ENCODE results near the gene TTLL6. TPM values are rescaled to one million over a fixed set of nuclear protein-coding genes. Genes with fewer than 3 reads are reported as not detected.

Gene TTLL6
- total RNA-seq, 1 donor from 2014 or later, result 17.4 TPM

DNA sequence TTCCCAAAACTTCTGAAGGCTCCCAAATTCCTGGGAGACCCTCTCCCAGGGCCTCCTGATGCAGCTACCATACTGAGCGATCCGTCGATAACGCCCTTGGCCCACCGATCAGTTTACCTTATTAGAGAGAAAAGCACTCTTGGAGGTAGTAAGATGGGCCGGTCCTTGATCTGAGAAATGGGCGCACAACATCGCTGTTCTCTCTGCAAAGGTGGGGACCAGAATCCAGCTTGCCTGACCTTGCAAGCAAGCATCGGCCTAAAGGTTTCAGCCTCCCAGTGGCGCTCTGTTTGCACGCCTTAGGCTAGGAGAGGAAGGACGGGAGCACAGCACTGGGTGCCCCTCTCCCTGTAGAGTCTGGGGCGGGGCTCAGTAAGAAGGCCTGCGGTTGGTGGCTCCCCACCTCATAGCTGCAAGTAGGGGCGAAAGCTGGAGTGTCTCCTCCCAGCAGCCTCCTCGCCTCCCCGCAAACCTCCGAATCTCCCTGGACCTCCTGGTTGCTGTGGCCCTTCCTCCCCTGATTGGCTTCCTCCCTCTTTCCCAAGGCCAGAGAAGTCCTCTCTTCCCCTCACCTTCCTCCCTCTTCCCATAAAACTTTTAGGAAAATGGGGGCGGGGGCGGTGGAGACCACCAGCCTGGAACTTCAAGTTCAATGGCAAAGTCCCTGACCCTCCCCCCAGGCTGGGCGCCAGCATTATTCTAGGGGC, 94.7 kb downstream of the TTLL6 start, which contains the start of gene PRAC1:
Gene PRAC1 (minus strand): TSS at position 318 of the 707 bp plus-strand sequence. CDS start 126 bp downstream, at position 192.
- Mint-ChIP-seq H3K9me3 (peaks cover 6% of the 10 kb centered on the region), H3K27me3 (ENCODE audit: insufficient read depth, low read depth) (peaks cover 99% of the 10 kb centered on the region), H3K4me3 (no peak within 1 kb of the TSS), H3K27ac (no peak within 1 kb of the TSS), H3K4me1 (peaks cover 14% of the 10 kb centered on the region), H3K36me3 (no peaks in the 10 kb centered on the region)
- Histone ChIP-seq H3K36me3 (no peaks in the 10 kb centered on the region), H3K9me3 (ENCODE audit: low read depth) (no peaks in the 10 kb centered on the region), H3F3A (ENCODE audit: low read depth) (peaks cover 21% of the 10 kb centered on the region), H2AFZ (replicated peaks) (no peak within 1 kb of the TSS), H3K9ac (no peak within 1 kb of the TSS), H3K4me1 (no peaks in the 10 kb centered on the region), H3K4me3 (no peak within 1 kb of the TSS), H3K4me2 (peak within 1 kb of the TSS; percentile 33), H3K27me3 (peaks cover 100% of the 10 kb centered on the region), H3K79me2 (ENCODE audit: low read depth) (no peaks in the 10 kb centered on the region), H4K20me1 (ENCODE audit: low read depth) (peaks cover 99% of the 10 kb centered on the region), H3K27ac (no peak within 1 kb of the TSS)
- TF ChIP-seq EZH2phosphoT487 (IDR thresholded peaks at IDR 0.05) (peak; percentile 48), EZH2 (IDR thresholded peaks at IDR 0.05) (peak; percentile 55)
- TF ChIP-seq, protein P1, sequence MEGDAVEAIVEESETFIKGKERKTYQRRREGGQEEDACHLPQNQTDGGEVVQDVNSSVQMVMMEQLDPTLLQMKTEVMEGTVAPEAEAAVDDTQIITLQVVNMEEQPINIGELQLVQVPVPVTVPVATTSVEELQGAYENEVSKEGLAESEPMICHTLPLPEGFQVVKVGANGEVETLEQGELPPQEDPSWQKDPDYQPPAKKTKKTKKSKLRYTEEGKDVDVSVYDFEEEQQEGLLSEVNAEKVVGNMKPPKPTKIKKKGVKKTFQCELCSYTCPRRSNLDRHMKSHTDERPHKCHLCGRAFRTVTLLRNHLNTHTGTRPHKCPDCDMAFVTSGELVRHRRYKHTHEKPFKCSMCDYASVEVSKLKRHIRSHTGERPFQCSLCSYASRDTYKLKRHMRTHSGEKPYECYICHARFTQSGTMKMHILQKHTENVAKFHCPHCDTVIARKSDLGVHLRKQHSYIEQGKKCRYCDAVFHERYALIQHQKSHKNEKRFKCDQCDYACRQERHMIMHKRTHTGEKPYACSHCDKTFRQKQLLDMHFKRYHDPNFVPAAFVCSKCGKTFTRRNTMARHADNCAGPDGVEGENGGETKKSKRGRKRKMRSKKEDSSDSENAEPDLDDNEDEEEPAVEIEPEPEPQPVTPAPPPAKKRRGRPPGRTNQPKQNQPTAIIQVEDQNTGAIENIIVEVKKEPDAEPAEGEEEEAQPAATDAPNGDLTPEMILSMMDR (IDR thresholded peaks at IDR 0.05), result no peak
- peak; percentile 20 for DNase-seq (ENCODE audit: low spot score)

DNA sequence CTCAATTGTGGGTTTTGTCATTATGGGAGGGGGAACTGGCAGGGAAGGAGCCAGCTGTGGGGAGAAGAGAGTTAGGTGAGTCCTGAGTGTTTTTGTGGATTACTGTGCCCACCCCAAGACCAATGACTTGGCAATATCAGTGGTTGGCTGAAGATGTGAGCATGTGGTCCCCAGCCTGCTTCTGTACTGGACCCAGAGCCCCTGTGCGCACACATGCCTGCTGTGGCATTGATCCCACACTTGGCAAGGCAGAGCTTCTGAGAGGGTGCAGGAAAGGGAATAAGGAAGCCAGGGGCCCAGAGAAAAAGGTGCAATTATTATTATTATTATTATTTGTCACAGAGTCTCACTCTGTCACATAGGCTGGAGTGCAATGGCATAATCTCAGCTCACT, 96.0 kb downstream of the TTLL6 start:
- peaks cover 2% of the 10 kb centered on the region for H3K9me3 Mint-ChIP-seq
- H3K36me3 Mint-ChIP-seq, result no peaks in the 10 kb centered on the region
- no peaks in the 10 kb centered on the region for H3K9me3 ChIP-seq (ENCODE audit: low read depth)
- H3K36me3 ChIP-seq, result no peaks in the 10 kb centered on the region
- no peak overlapping the region for H3K27ac Mint-ChIP-seq
- H3K9ac ChIP-seq, result no peak overlapping the region
- peaks cover 21% of the 10 kb centered on the region for H3F3A ChIP-seq (ENCODE audit: low read depth)
- peaks cover 95% of the 10 kb centered on the region for H4K20me1 ChIP-seq (ENCODE audit: low read depth)
- TF ChIP-seq EZH2 (IDR thresholded peaks at IDR 0.05) (no peak), EZH2phosphoT487 (IDR thresholded peaks at IDR 0.05) (no peak)
- TF ChIP-seq, protein P1 (IDR thresholded peaks at IDR 0.05), result no peak
- H2AFZ ChIP-seq (replicated peaks), result no peak overlapping the region
- H3K27me3 ChIP-seq, result peaks cover 100% of the 10 kb centered on the region
- peaks cover 14% of the 10 kb centered on the region for H3K4me1 Mint-ChIP-seq
- no peaks in the 10 kb centered on the region for H3K4me1 ChIP-seq
- H3K4me3 ChIP-seq, result no peak overlapping the region
- H3K27ac ChIP-seq, result no peak overlapping the region
- no peak for DNase-seq (ENCODE audit: low spot score)
- peaks cover 95% of the 10 kb centered on the region for H3K27me3 Mint-ChIP-seq (ENCODE audit: insufficient read depth, low read depth)
- H3K4me3 Mint-ChIP-seq, result no peak overlapping the region
- H3K79me2 ChIP-seq (ENCODE audit: low read depth), result no peaks in the 10 kb centered on the region
- no peak overlapping the region for H3K4me2 ChIP-seq

DNA sequence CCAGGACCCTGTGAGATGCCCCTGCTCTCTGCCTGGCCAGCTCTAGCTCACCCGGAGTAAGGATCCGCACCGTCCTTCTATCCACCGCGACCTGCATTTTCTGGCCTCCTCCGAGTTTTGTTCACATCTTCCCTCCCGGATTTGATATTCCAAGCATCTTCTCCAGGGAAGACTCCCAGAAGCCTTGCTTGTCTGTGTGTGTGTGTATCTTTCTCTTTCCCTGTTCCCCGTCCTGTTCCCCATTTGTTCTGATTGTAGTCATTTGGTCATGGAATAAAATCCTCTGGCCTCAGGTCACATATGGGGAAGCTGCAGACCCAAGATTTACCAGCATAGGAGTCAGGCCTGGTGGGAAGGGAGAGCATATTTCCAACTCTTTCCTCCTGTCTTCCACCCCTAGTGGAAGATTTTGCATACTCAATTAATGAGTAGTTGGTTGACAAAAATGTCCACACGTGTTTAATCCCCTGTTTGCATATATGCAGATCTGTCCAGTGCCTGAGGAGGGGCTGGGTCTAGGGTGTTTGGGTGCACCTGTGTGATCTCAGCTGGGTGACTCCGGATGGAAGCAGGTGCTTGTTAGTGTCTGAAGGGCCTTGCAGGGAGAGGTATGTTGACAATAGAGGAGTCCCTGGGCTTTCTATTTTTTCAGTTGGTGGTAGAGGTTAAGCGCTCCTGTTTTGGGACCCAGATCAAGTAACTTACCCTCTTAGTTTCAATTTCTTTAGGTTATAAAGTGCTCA, 96.6 kb downstream of the TTLL6 start:
- H3K4me3 ChIP-seq, result no peak overlapping the region
- Mint-ChIP-seq H3K27me3 (ENCODE audit: insufficient read depth, low read depth) (peaks cover 92% of the 10 kb centered on the region), H3K27ac (no peak overlapping the region), H3K9me3 (no peaks in the 10 kb centered on the region), H3K4me1 (peaks cover 14% of the 10 kb centered on the region), H3K4me3 (peak overlapping the region; percentile 57), H3K36me3 (no peaks in the 10 kb centered on the region)
- H3K27ac ChIP-seq, result no peak overlapping the region
- peaks cover 100% of the 10 kb centered on the region for H3K27me3 ChIP-seq
- H4K20me1 ChIP-seq (ENCODE audit: low read depth), result peaks cover 93% of the 10 kb centered on the region
- peak; percentile 62 for TF ChIP-seq EZH2phosphoT487 (IDR thresholded peaks at IDR 0.05)
- TF ChIP-seq EZH2 (IDR thresholded peaks at IDR 0.05), result no peak
- H3K4me1 ChIP-seq, result no peaks in the 10 kb centered on the region
- H3F3A ChIP-seq (ENCODE audit: low read depth), result peaks cover 21% of the 10 kb centered on the region
- peak; percentile 16 for DNase-seq (ENCODE audit: low spot score)
- H3K36me3 ChIP-seq, result no peaks in the 10 kb centered on the region
- no peak overlapping the region for H3K4me2 ChIP-seq
- no peak overlapping the region for H3K9ac ChIP-seq
- no peaks in the 10 kb centered on the region for H3K9me3 ChIP-seq (ENCODE audit: low read depth)
- H2AFZ ChIP-seq (replicated peaks), result no peak overlapping the region
- H3K79me2 ChIP-seq (ENCODE audit: low read depth), result no peaks in the 10 kb centered on the region
